A549 (cell line): ENCODE data around the gene PEX16.

Experiments
- CBX2 ChIP-seq: fragments of 200-600 bp; sonication (generic); IDR thresholded peaks from 2 replicates; pipeline ENCODE4 v1.6.1; 2016; ENCODE audit warnings: low read depth, mild to moderate bottlenecking, borderline replicate concordance
- CHD4 ChIP-seq: fragments of 200-600 bp; sonication (generic); IDR thresholded peaks from 2 replicates; pipeline ENCODE4 v1.6.1; 2016; ENCODE audit warnings: antibody characterized with exemption, mild to moderate bottlenecking, borderline replicate concordance
- MYC ChIP-seq: IDR thresholded peaks from 2 replicates; pipeline ENCODE4 v1.6.1; 2012; ENCODE audit warnings: mild to moderate bottlenecking, inconsistent platforms, low read length, improper control_type of control experiment, borderline replicate concordance
- RNF2 ChIP-seq: fragments of 200-600 bp; sonication (generic); IDR thresholded peaks from 2 replicates; pipeline ENCODE4 v1.6.1; 2016; ENCODE audit warnings: low read depth, mild to moderate bottlenecking, antibody characterized with exemption, moderate library complexity, borderline replicate concordance
- TF ChIP-seq, protein P1 (sequence below): fragments of >200 bp; sonication (Bioruptor Twin); formaldehyde crosslinking; IDR thresholded peaks from 3 replicates; pipeline ENCODE4 v1.5.1; 2016
- TF ChIP-seq, protein P2 (sequence below): fragments of 200-600 bp; sonication (generic); IDR thresholded peaks from 2 replicates; pipeline ENCODE4 v1.6.1; 2016; ENCODE audit warnings: antibody characterized with exemption, mild to moderate bottlenecking, moderate library complexity

DNA sequence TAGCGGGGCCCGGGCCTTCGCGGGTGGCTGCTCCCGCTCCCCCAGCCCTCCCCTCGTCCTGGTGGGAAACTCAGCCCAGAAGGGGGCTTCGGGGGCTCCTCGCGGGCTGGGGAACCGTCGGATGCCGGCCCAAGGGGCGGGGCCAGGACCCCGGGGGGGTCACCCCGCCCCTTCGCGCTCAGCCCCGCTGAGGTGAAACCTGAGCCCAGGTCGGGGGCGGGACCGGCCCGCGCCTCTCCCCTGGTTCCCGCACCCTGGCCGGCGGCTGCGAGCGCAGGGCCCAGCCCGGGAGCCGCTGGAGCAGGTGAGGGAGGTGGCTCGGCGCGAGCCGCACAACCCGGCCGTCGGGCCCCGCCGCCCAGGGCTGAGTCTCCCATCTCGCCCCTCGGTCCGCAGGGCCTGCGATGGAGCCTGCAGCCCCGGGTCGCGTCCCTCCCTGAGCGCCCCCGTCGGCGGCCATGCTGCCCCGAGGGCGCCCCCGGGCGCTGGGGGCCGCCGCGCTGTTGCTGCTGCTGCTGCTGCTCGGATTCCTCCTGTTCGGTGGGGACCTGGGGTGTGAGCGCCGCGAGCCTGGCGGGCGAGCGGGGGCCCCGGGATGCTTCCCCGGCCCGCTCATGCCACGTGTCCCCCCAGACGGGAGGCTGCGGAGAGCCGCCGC lies 4.9 kb upstream of the PEX16 start, which contains the start of gene LARGE2:
- TF ChIP-seq CBX2 (no peak), MYC (no peak), CHD4 (no peak), RNF2 (no peak)
- TF ChIP-seq, protein P1, sequence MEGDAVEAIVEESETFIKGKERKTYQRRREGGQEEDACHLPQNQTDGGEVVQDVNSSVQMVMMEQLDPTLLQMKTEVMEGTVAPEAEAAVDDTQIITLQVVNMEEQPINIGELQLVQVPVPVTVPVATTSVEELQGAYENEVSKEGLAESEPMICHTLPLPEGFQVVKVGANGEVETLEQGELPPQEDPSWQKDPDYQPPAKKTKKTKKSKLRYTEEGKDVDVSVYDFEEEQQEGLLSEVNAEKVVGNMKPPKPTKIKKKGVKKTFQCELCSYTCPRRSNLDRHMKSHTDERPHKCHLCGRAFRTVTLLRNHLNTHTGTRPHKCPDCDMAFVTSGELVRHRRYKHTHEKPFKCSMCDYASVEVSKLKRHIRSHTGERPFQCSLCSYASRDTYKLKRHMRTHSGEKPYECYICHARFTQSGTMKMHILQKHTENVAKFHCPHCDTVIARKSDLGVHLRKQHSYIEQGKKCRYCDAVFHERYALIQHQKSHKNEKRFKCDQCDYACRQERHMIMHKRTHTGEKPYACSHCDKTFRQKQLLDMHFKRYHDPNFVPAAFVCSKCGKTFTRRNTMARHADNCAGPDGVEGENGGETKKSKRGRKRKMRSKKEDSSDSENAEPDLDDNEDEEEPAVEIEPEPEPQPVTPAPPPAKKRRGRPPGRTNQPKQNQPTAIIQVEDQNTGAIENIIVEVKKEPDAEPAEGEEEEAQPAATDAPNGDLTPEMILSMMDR: no peak
- TF ChIP-seq, protein P2, sequence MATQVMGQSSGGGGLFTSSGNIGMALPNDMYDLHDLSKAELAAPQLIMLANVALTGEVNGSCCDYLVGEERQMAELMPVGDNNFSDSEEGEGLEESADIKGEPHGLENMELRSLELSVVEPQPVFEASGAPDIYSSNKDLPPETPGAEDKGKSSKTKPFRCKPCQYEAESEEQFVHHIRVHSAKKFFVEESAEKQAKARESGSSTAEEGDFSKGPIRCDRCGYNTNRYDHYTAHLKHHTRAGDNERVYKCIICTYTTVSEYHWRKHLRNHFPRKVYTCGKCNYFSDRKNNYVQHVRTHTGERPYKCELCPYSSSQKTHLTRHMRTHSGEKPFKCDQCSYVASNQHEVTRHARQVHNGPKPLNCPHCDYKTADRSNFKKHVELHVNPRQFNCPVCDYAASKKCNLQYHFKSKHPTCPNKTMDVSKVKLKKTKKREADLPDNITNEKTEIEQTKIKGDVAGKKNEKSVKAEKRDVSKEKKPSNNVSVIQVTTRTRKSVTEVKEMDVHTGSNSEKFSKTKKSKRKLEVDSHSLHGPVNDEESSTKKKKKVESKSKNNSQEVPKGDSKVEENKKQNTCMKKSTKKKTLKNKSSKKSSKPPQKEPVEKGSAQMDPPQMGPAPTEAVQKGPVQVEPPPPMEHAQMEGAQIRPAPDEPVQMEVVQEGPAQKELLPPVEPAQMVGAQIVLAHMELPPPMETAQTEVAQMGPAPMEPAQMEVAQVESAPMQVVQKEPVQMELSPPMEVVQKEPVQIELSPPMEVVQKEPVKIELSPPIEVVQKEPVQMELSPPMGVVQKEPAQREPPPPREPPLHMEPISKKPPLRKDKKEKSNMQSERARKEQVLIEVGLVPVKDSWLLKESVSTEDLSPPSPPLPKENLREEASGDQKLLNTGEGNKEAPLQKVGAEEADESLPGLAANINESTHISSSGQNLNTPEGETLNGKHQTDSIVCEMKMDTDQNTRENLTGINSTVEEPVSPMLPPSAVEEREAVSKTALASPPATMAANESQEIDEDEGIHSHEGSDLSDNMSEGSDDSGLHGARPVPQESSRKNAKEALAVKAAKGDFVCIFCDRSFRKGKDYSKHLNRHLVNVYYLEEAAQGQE: no peak
